Spleen (tissue), 7 donors: ENCODE results near the gene SMIM36.

Experiments used
- POLR2A ChIP-seq, 3 donors: fragments of 450-650 bp; IDR thresholded peaks; one replicate each; pipeline ENCODE4 v1.5.1; 2017; ENCODE audit warnings: antibody characterized with exemption in 3 of 3, mild to moderate bottlenecking in 1 of 3
- POLR2AphosphoS5 ChIP-seq, 3 donors: sonication (generic); formaldehyde crosslinking; IDR thresholded peaks; one replicate each; pipeline ENCODE4 v1.5.1; 2017; ENCODE audit warnings: antibody characterized with exemption in 3 of 3
- TF ChIP-seq, protein P1 (sequence below), 11 experiments: fragments of 200-600 bp in 7 of 11; fragments of 450-650 bp in 4 of 11; sonication (generic) in 4 of 11; IDR thresholded peaks in 8 of 11; conservative IDR thresholded peaks in 3 of 11; 1 replicate in 7 of 11; 2 replicates in 4 of 11; pipeline versions ENCODE4 v1.4.0 to v1.8.0; 2016 to 2021; ENCODE audit warnings: antibody characterized with exemption in 11 of 11, inconsistent platforms in 4 of 11, mild to moderate bottlenecking in 1 of 11
- donor health status: DM: no; HTN: no; CAD: no; lungs with moderate emphysema.
- donor health status: DM: no; HTN: no; CAD: no.
- donor health status: DM: no; HTN: no; CAD: no.

DNA sequence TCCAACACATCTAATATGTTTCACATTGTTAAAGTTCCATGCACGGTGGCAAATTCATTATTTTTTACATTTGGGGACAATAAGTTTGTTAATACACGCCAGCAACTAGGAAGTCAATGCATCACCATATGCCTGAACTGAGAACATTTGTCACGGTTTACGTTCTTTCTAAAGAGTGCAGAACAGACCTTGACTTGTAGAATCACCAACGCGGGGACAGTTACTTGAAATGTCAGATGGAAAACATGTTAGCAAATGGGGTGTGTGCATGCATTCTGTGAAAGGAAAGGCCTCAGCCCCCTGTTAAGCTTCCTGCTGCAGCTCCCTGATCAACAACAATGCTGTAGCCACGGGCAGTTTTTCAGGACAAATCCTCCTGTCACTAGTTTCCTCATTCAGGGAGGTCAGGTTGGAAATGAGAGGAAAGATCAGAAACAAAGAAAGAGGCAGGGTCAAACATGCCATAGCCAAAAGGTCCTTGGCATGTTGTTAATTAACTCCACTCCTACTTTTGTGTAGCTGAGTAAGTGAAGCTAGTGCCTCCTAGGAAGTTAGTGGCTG, 18.4 kb downstream of the SMIM36 start:
- TF ChIP-seq, protein P1, sequence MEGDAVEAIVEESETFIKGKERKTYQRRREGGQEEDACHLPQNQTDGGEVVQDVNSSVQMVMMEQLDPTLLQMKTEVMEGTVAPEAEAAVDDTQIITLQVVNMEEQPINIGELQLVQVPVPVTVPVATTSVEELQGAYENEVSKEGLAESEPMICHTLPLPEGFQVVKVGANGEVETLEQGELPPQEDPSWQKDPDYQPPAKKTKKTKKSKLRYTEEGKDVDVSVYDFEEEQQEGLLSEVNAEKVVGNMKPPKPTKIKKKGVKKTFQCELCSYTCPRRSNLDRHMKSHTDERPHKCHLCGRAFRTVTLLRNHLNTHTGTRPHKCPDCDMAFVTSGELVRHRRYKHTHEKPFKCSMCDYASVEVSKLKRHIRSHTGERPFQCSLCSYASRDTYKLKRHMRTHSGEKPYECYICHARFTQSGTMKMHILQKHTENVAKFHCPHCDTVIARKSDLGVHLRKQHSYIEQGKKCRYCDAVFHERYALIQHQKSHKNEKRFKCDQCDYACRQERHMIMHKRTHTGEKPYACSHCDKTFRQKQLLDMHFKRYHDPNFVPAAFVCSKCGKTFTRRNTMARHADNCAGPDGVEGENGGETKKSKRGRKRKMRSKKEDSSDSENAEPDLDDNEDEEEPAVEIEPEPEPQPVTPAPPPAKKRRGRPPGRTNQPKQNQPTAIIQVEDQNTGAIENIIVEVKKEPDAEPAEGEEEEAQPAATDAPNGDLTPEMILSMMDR (IDR thresholded peaks at IDR 0.05 in 8 of 11, conservative IDR thresholded peaks at IDR 0.05 in 3 of 11): no peak
- TF ChIP-seq POLR2A (IDR thresholded peaks at IDR 0.05): no peak
- no peak for TF ChIP-seq POLR2AphosphoS5 (IDR thresholded peaks at IDR 0.05)
